Amygdala (tissue), 56 donors: ENCODE results near the gene FAM236B.
"Not testable (repeated sequence)": the region's sequence is repeated elsewhere in the genome, so short reads cannot be mapped to it uniquely, and the experiment has no call there.

ENCODE experiments used
- DNase-seq, 56 donors: peaks; one replicate each; lab custom pipeline; 2025; lab: John Stamatoyannopoulos, UW

The FAM236B gene

GRCh38 chrX:72782560-72782959, at the start of gene FAM236B:
FAM236B (minus strand) TSS chrX:72782660; CDS start chrX:72782560, 100 bp downstream.
- DNase-seq, result not testable (repeated sequence)

- DNase-seq, result not testable (repeated sequence)
Observed at GRCh38 chrX:72830701-72831100, 48.2 kb upstream of the FAM236B start.

- DNase-seq, result not testable (repeated sequence)
Observed at GRCh38 chrX:72808110-72808509, 25.6 kb upstream of the FAM236B start, which contains the start of gene FAM236D. FAM236D (minus strand) TSS chrX:72808210; CDS start chrX:72808110, 100 bp downstream.

GRCh38 chrX:72790390-72790789, 7.9 kb upstream of the FAM236B start:
- DNase-seq, result not testable (repeated sequence)

GRCh38 chrX:72788142-72788541, 5.7 kb upstream of the FAM236B start:
- DNase-seq, result not testable (repeated sequence)

- not testable (repeated sequence) for DNase-seq
Observed at GRCh38 chrX:72783964-72784363, 1.5 kb upstream of the FAM236B start.

- not testable (repeated sequence) for DNase-seq
Observed at GRCh38 chrX:72783365-72783936, 991 bp upstream of the FAM236B start.

GRCh38 chrX:72778146-72778545, 4.3 kb downstream of the FAM236B start:
- DNase-seq, result not testable (repeated sequence)

- not testable (repeated sequence) for DNase-seq
Observed at GRCh38 chrX:72777467-72777790, 5.0 kb downstream of the FAM236B start.

- DNase-seq, result not testable (repeated sequence)
Observed at GRCh38 chrX:72776653-72777466, 5.6 kb downstream of the FAM236B start, which contains the start of gene DMRTC1B. DMRTC1B (plus strand) TSS chrX:72776890; CDS start chrX:72845136, 68,246 bp downstream.

GRCh38 chrX:72760454-72760853, 22.0 kb downstream of the FAM236B start:
- DNase-seq, result not testable (repeated sequence)

GRCh38 chrX:72748545-72748944, 33.9 kb downstream of the FAM236B start:
- DNase-seq, result not testable (repeated sequence)

- DNase-seq, result not testable (repeated sequence)
Observed at GRCh38 chrX:72745546-72745945, 36.9 kb downstream of the FAM236B start.

GRCh38 chrX:72735561-72735960, 46.9 kb downstream of the FAM236B start:
- no peak for DNase-seq

GRCh38 chrX:72733636-72734035, 48.8 kb downstream of the FAM236B start:
- not testable (repeated sequence) for DNase-seq
